Progenitor cell of endocrine pancreas (in vitro differentiated cells): ENCODE data around the gene BMF. TPM values are rescaled to one million over a fixed set of nuclear protein-coding genes. Genes with fewer than 3 reads are reported as not detected.

Source experiments
- DNase-seq: peaks from one replicate; pipeline ENCODE4 v3.0.0; 2021; ENCODE audit warnings: low spot score; ENCODE audit not compliant: unreplicated experiment
- H3K27ac Mint-ChIP-seq: 2 replicates; pipeline ENCODE4 v1.8.0; 2021; ENCODE audit warnings: mild to moderate bottlenecking, moderate library complexity, mixed read lengths
- H3K27me3 Mint-ChIP-seq: 2 replicates; pipeline ENCODE4 v1.8.0; 2021; ENCODE audit warnings: mixed read lengths
- H3K36me3 Mint-ChIP-seq: 2 replicates; pipeline ENCODE4 v1.8.0; 2022; ENCODE audit warnings: mixed read lengths; ENCODE audit not compliant: insufficient read depth
- H3K4me1 Mint-ChIP-seq: 2 replicates; pipeline ENCODE4 v1.8.0; 2021; ENCODE audit warnings: low read depth, mixed read lengths
- H3K4me3 Mint-ChIP-seq: 2 replicates; pipeline ENCODE4 v1.8.0; 2021; ENCODE audit warnings: low read depth, mild to moderate bottlenecking, moderate library complexity, mixed read lengths
- H3K9me3 Mint-ChIP-seq: 2 replicates; pipeline ENCODE4 v1.8.0; 2021; ENCODE audit warnings: low read depth, mixed read lengths
- total RNA-seq: library from RNA; stranded (reverse); gene quantifications from 2 replicates; pipeline ENCODE4 v1.2.1, GENCODE V29; 2021
- TF ChIP-seq, protein P1 (sequence below): fragments of 200-600 bp; sonication (generic); IDR thresholded peaks from one replicate; pipeline ENCODE4 v1.5.0; 2021; ENCODE audit warnings: antibody characterized with exemption, mild to moderate bottlenecking; ENCODE audit not compliant: unreplicated experiment

Gene BMF
- total RNA-seq, 1 donor from 2014 or later, result 128 TPM

DNA sequence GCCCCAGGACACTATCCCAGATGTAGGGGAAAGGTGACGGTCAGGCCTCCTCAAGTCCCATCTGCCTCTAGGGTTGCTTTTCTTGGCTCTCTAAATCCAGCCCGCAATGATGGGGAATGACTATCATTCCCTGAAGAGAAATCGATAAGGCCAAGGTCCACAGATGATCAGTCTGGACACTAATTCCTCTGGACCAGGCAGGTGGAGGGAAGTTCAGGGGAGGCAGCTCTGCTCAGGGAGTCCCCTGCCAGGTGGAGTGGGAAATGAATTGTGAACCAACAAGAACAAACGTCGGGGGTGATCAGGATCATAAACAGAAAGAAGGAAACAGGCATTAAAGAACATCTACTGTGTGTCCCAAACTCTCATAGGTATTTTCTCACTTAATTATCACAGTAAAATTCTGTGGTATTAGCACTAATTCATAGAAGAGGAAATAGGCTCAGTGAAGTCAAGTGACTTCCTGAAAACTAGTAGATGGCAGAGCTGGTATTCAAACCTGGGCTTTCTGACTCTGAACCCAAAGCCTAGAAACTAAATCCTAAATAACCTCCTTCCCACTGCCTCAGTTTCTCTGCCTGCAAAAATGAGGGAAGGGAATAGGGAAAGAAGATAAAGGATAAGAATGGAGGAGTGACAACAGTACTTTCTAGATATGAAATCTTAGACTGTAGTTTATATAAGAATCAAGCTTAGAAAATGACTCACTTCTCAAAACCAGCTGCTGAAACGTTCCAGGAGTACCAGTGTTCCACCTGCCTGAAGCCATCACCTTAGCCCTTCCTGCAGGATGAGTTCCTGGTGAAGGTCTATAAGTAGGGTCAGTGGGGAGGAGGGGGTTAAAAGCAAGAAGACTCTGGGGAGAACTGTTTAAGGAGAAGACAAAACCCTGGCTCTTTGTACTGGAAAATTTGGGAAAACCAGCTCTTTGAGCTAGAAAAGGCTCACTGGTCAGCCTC lies 7.5 kb downstream of the BMF start:
- H3K4me1 Mint-ChIP-seq, result peaks cover 86% of the 10 kb centered on the region
- H3K36me3 Mint-ChIP-seq, result peaks cover 19% of the 10 kb centered on the region
- H3K9me3 Mint-ChIP-seq, result no peaks in the 10 kb centered on the region
- TF ChIP-seq, protein P1, sequence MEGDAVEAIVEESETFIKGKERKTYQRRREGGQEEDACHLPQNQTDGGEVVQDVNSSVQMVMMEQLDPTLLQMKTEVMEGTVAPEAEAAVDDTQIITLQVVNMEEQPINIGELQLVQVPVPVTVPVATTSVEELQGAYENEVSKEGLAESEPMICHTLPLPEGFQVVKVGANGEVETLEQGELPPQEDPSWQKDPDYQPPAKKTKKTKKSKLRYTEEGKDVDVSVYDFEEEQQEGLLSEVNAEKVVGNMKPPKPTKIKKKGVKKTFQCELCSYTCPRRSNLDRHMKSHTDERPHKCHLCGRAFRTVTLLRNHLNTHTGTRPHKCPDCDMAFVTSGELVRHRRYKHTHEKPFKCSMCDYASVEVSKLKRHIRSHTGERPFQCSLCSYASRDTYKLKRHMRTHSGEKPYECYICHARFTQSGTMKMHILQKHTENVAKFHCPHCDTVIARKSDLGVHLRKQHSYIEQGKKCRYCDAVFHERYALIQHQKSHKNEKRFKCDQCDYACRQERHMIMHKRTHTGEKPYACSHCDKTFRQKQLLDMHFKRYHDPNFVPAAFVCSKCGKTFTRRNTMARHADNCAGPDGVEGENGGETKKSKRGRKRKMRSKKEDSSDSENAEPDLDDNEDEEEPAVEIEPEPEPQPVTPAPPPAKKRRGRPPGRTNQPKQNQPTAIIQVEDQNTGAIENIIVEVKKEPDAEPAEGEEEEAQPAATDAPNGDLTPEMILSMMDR, result no peak
- peak overlapping the region; percentile 4 for H3K4me3 Mint-ChIP-seq
- no peaks in the 10 kb centered on the region for H3K27me3 Mint-ChIP-seq
- H3K27ac Mint-ChIP-seq, result peak overlapping the region; percentile 99
- no peak for DNase-seq

DNA sequence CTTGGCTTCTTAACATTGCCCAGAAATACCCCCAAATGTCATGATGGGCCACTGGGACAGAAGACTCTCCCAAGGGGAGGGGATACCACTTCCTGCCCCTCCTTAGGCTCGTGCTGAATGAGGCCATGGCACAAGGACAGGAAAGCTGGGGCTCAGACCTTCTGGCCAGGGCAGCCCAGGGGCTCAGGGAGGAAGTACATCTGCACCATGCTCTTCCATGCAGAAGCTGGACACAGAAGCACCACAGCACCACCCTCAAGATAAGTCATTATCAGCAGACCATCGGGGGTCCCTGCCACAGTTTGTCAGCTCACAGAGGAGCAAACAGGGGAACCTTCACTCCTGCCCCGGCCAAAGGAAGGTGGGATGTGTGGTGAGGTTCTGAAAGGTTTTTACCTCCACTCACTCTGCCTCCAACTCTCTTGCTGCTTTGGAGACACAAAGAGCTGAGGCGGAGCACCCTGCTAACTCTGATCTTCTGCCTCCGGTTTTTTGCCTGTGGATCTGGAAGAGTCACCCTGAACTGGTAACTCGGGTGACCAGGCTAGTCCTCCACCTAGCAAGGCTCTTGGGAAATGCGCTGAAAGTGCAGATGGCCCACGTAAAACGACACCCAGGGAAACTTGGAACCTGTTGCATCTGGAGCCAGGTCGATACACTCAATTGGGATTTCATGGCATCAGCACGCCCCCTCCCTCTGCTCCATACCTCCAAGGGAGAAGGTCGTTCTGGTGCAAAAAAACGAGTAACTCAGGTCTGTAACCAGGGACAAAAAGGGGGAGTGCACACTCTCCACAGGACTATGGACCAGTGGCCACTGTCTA lies 8.3 kb downstream of the BMF start:
- Mint-ChIP-seq H3K36me3 (peaks cover 22% of the 10 kb centered on the region), H3K27ac (peak overlapping the region; percentile 99), H3K9me3 (no peaks in the 10 kb centered on the region), H3K4me1 (peaks cover 82% of the 10 kb centered on the region), H3K27me3 (no peaks in the 10 kb centered on the region), H3K4me3 (peak overlapping the region; percentile 4)
- TF ChIP-seq, protein P1, result no peak
- no peak for DNase-seq

DNA sequence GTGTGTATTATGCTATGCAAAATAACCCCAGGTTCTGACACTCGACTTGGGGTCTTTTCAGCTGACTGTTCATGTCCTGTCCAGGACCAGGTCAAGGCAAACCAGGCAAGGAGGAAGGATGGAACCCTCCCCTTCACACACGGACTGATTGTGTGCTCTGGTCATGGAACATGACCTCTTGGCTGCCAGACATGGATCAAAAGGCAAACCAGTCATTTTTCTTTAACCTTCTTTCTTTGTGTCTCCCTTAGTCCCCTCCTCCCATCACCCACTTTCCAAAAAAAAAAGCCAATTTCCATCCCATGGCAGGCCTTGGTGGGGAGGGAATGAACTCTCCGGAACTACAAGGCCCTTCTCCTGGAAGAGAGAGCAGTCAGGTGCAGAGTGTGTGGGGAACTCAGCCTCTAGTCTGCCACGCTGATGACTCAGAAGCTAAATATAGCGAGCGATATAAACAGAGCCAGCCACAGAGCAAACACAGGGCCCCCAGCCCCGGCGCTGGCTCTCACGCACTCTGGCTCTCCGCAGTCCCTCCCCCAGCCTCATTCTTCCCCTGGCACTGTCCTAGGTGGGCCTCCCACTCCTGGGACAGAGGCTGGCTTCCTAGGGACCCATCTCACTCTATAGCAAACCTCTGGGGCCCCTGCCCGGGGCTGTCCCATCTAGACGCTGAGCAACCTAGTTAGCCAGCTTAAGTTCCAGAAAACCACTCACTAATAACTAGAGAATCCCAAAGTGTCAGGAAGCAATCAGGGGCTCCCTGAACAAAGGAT lies 10.0 kb downstream of the BMF start:
- Mint-ChIP-seq H3K9me3 (no peaks in the 10 kb centered on the region), H3K4me3 (peak overlapping the region; percentile 54), H3K36me3 (peaks cover 20% of the 10 kb centered on the region), H3K4me1 (peaks cover 71% of the 10 kb centered on the region), H3K27ac (peak overlapping the region; percentile 99), H3K27me3 (no peaks in the 10 kb centered on the region)
- peak; percentile 58 for DNase-seq
- TF ChIP-seq, protein P1, result no peak

DNA sequence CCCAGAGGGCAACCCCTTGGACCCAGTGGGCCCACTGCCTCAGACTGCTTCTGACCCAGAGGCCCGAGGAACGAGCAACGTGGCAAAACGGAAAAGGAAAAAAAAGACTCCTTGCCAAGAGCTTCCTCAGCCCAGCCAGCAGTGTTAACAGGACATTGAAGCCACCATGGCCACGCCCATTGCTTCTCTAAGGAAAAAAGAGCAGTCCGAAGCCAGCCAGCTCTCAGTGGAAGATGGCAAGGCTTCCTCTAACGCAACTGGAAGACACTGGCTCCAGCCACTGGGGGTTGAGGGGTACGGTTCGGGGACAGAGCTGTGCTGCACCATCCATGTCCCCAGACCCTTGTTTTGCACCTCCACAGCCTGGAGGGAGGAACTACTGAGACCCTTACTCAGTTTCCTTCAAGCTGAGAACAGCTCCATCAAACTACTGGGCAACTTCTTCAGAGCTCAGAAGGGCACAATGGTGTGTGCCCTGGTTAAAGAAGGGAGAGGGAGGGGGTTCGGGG lies 10.7 kb downstream of the BMF start:
- H3K27ac Mint-ChIP-seq, result peak overlapping the region; percentile 99
- H3K4me3 Mint-ChIP-seq, result peak overlapping the region; percentile 54
- peaks cover 21% of the 10 kb centered on the region for H3K36me3 Mint-ChIP-seq
- no peaks in the 10 kb centered on the region for H3K27me3 Mint-ChIP-seq
- H3K4me1 Mint-ChIP-seq, result peaks cover 73% of the 10 kb centered on the region
- no peaks in the 10 kb centered on the region for H3K9me3 Mint-ChIP-seq
- no peak for DNase-seq
- TF ChIP-seq, protein P1, result no peak
